Measurements from ENCODE around the gene WDHD1. TPM values are rescaled to one million over a fixed set of nuclear protein-coding genes. Genes with fewer than 3 reads are reported as not detected.

Gene WDHD1
- total and polyA plus RNA-seq, 2 of the 8 experiments (the other 6 are each of a cell fraction or from before 2014, with no cell fraction given), result 17.8 to 87.9 TPM

DNA sequence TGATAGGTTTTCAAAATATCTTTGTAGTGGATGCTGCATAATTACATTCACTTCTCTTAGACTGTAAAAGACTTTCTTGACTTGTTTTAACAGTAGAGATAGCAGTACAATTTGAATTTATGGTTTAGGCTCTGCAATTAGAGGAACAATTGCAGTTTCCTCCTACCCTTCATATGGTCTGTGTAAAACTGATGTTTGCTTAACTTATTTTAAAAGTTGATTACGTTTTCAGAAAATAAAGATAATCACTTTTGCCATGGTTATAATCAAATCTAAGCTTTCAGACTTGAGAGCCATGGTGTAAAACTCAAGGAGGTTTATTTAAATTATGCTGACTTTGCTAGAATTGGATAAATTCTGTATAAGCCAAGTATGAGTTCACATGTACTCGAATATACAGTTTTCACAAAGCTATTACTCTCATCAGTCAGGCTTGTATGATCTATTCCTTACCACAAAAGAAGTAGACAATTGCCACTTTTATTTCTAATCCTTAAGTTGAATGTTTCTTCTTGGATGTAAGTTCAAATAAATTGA is 22.1 kb upstream of the WDHD1 start:
- H2BK20ac ChIP-seq (ENCODE audit: low read length), result no peak overlapping the region
- H4K91ac ChIP-seq (replicated peaks; ENCODE audit: insufficient read length, low read length), result no peak overlapping the region
- H2BK12ac ChIP-seq (ENCODE audit: low read depth, low read length), result no peak overlapping the region
- H2BK15ac ChIP-seq (ENCODE audit: low read length), result no peak overlapping the region
- H2BK120ac ChIP-seq (replicated peaks; ENCODE audit: low read depth, low read length), result no peak overlapping the region
- no peaks in the 10 kb centered on the region; a peak in 1 of 7 replicates for H3K27me3 ChIP-seq (replicated peaks in 1 of 4; ENCODE audit: control insufficient read depth in 3 of 4, extremely low read depth in 1 of 4, insufficient read depth in 3 of 4, low read length in 3 of 4)
- no peak overlapping the region for H2AFZ ChIP-seq (ENCODE audit: low read length)
- FAIRE-seq (no peak), DNase-seq (ENCODE audit: low read depth in 1 of 2, low spot score in 2 of 2) (no peak)
- no peak overlapping the region for H3K9ac ChIP-seq (replicated peaks in 1 of 4; ENCODE audit: extremely low read depth in 1 of 4, low read depth in 3 of 4, low read length in 3 of 4)
- no peak overlapping the region for H3K27ac ChIP-seq (ENCODE audit: low read depth, low read length)
- peaks cover 15 to 19% of the 10 kb centered on the region in 2 experiments; a peak in 3 of 4 replicates for H3K79me2 ChIP-seq (ENCODE audit: control insufficient read depth in 1 of 2, insufficient read depth in 2 of 2, low read length in 2 of 2)
- peaks cover 0 to 2% (median 0%) of the 10 kb centered on the region in 4 experiments; a peak in 5 of 7 replicates for H3K4me1 ChIP-seq (replicated peaks in 1 of 4; ENCODE audit: control insufficient read depth in 3 of 4, insufficient read depth in 4 of 4, low read length in 3 of 4)
- no peaks in the 10 kb centered on the region for H3K9me3 ChIP-seq (ENCODE audit: insufficient read depth in 2 of 2, low read depth in 1 of 2, low read length in 1 of 2)
- H4K20me1 ChIP-seq (replicated peaks in 1 of 2; ENCODE audit: control insufficient read depth in 1 of 2, insufficient read depth in 2 of 2, low read length in 2 of 2), result peaks cover 0 to under 1% of the 10 kb centered on the region in 2 experiments
- no peak overlapping the region for H2BK5ac ChIP-seq (ENCODE audit: low read depth, low read length)
- ChIA-PET CTCF (ENCODE audit: partially characterized antibody) (interaction anchor here (0.9 kb wide), 1 partner anchor 30 kb away, joined by 3 read pairs; no protein-coding TSS in a partner anchor), POLR2A (ENCODE audit: partially characterized antibody) (no interaction called here)
- H3K56ac ChIP-seq (replicated peaks; ENCODE audit: insufficient read length, low read depth, low read length), result no peak overlapping the region
- TF ChIP-seq, protein P1, sequence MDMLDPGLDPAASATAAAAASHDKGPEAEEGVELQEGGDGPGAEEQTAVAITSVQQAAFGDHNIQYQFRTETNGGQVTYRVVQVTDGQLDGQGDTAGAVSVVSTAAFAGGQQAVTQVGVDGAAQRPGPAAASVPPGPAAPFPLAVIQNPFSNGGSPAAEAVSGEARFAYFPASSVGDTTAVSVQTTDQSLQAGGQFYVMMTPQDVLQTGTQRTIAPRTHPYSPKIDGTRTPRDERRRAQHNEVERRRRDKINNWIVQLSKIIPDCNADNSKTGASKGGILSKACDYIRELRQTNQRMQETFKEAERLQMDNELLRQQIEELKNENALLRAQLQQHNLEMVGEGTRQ (IDR thresholded peaks at IDR 0.05; ENCODE audit: low read length), result no peak
- peak; percentile 83 for TF ChIP-seq MAFK (IDR thresholded peaks at IDR 0.05; ENCODE audit: low read depth, low read length)
- H3K14ac ChIP-seq (ENCODE audit: insufficient read length), result no peak overlapping the region
- no peak overlapping the region for H3K4me2 ChIP-seq (ENCODE audit: insufficient read depth in 1 of 2, low read depth in 2 of 2, low read length in 2 of 2)
- no peak overlapping the region for H2AK5ac ChIP-seq (ENCODE audit: low read depth, low read length)
- no peak overlapping the region for H4K5ac ChIP-seq (ENCODE audit: insufficient read length, low read depth, low read length)
- no peak overlapping the region for H3K23ac ChIP-seq (ENCODE audit: insufficient read length)
- no peak overlapping the region for H4K8ac ChIP-seq (ENCODE audit: extremely low read depth, insufficient read depth, low read length)
- H3K23me2 ChIP-seq (ENCODE audit: low read depth, low read length), result peaks cover 4% of the 10 kb centered on the region; the same call in 1 of the 2 replicates
- H3K79me1 ChIP-seq (ENCODE audit: low read depth, low read length), result no peaks in the 10 kb centered on the region
- H3K4me3 ChIP-seq (ENCODE audit: extremely low read depth in 1 of 4, insufficient read depth in 2 of 4, low read depth in 3 of 4, low read length in 4 of 4), result no peak overlapping the region
- H3K36me3 ChIP-seq (ENCODE audit: control insufficient read depth in 2 of 4, insufficient read depth in 4 of 4, low read length in 3 of 4), result peaks cover 0 to 10% (median under 1%) of the 10 kb centered on the region in 4 experiments; a peak in 4 of 8 replicates
- H3K18ac ChIP-seq (ENCODE audit: extremely low read depth, low read length), result no peak overlapping the region
- WGBS, 2 experiments (ENCODE audit: extremely low coverage in 1 of 2, insufficient coverage in 1 of 2, insufficient read length in 1 of 2, insufficient replicate concordance in 2 of 2, low coverage in 1 of 2, low lambda C conversion rate in 2 of 2, missing lambda C conversion rate in 1 of 2), result 82% methylated on average over 2 of the region's 2 CpGs; no CpG with 5 or more reads in 1 of the 2 experiments
- H3K4ac ChIP-seq (replicated peaks; ENCODE audit: insufficient read length, low read depth, low read length), result no peak overlapping the region

All from H1 (cell line).